Measurements from ENCODE around the gene ST6GAL2.

DNA sequence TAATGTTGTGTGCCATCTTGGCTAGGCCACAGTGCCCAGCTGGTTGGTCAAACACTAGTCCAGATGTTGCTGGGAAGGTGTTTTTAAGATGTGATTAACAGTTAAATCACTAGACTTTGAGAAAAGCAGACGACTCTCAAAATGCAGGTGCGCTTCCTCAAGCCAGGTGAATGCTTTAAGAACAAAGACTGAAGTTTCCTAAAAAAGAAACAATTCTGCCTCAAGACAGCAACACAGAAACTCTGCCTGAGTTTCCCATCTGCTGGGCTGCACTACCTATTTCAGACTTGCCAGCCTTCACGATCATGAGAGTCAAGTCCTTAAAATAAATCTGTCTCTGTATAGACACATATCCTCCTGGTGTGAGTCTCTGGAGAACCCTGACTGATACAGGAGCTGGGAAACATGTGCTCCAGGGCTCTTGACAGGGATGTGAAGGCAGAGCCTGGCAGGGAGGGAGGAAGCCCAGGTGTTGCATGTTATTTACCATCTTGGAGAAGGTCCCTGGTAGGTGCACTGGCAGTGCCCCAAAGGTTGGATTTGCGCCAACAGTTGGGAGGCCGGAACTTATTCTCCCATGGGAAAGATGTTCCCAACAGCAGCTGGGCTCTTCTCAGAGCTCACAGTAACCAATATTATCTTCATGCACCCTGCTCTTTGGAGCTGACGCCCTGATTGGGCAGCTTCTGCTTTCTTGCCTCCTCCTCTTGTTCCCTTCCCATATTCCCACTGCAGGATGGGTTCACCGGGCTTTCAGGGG lies 43.9 kb downstream of the ST6GAL2 start:
- TF ChIP-seq, protein P1, sequence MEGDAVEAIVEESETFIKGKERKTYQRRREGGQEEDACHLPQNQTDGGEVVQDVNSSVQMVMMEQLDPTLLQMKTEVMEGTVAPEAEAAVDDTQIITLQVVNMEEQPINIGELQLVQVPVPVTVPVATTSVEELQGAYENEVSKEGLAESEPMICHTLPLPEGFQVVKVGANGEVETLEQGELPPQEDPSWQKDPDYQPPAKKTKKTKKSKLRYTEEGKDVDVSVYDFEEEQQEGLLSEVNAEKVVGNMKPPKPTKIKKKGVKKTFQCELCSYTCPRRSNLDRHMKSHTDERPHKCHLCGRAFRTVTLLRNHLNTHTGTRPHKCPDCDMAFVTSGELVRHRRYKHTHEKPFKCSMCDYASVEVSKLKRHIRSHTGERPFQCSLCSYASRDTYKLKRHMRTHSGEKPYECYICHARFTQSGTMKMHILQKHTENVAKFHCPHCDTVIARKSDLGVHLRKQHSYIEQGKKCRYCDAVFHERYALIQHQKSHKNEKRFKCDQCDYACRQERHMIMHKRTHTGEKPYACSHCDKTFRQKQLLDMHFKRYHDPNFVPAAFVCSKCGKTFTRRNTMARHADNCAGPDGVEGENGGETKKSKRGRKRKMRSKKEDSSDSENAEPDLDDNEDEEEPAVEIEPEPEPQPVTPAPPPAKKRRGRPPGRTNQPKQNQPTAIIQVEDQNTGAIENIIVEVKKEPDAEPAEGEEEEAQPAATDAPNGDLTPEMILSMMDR (IDR thresholded peaks at IDR 0.05), result no peak
- no peak for TF ChIP-seq POLR2A (IDR thresholded peaks at IDR 0.05)
